HCT116 (cell line): Measurements from ENCODE around the gene TTBK1. TPM values are rescaled to one million over a fixed set of nuclear protein-coding genes. Genes with fewer than 3 reads are reported as not detected.

ENCODE experiments used
- ATAC-seq: fragments of 200-7000 bp; cut with Tn5 transposase; 2 replicates; pipeline ENCODE4 v1.9.1; 2020; ENCODE audit warnings: mild to moderate bottlenecking, moderate library complexity
- BruUV-seq: library from RNA; stranded (reverse); fragments of 400-500 nt; replicated peaks from 2 replicates; lab custom pipeline; 2021; lab: Mats Ljungman, UMichigan
- CTCF ChIA-PET: fragments of 300-600 bp; sonication (Branson Sonifier 250); formaldehyde crosslinking; loops from one replicate; lab custom pipeline; 2021; ENCODE audit warnings: antibody characterized with exemption; lab: Charles Lee
- POLR2A ChIA-PET: fragments of 300-600, 350-600 bp; sonication (Branson Sonifier 250); formaldehyde crosslinking; loops from one replicate; lab custom pipeline; 2021; ENCODE audit warnings: antibody characterized with exemption; lab: Charles Lee
- RAD21 ChIA-PET, 2 experiments: fragments of 300-600 bp; sonication (Branson Sonifier 250); formaldehyde crosslinking; loops; one replicate each; lab custom pipeline; 2023; ENCODE audit warnings: low total read pairs in 2 of 2; ENCODE audit not compliant: uncharacterized antibody in 2 of 2, unreplicated experiment in 2 of 2, low non-redundant PET in 1 of 2; lab: Charles Lee
- DNase-seq: peaks from one replicate; pipeline ENCODE4 v3.0.0-alpha.2; 2010; ENCODE audit warnings: low read depth, low spot score
- H2AFZ ChIP-seq: fragments of 200-600 bp; shearing (Covaris generic), sonication (generic); 2 replicates; pipeline ENCODE4 v1.6.1; 2017; ENCODE audit warnings: low read depth, mixed run types, mixed read lengths, antibody characterized with exemption, low read length; ENCODE audit not compliant: poor library complexity, severe bottlenecking
- H3K27ac ChIP-seq: 2 replicates; pipeline ENCODE4 v1.5.1; 2012; ENCODE audit warnings: low read depth, low read length
- H3K27me3 ChIP-seq: fragments of 200-600 bp; sonication (generic); 2 replicates; pipeline ENCODE4 v1.6.1; 2016; ENCODE audit warnings: mixed run types, low read length, mixed read lengths; ENCODE audit not compliant: insufficient read depth
- H3K36me3 ChIP-seq, 2 experiments: fragments of 200-500 bp in 1 of 2; fragments of 200-600 bp in 1 of 2; sonication (Bioruptor generic) in 1 of 2; sonication (generic) in 1 of 2; 2 replicates each; pipeline versions ENCODE4 v1.5.1 to v1.6.1; 2014 to 2016; ENCODE audit warnings: low read length in 2 of 2, inconsistent platforms in 1 of 2, mixed read lengths in 1 of 2, mixed run types in 1 of 2; ENCODE audit not compliant: insufficient read depth in 2 of 2, control insufficient read depth in 1 of 2
- H3K4me1 ChIP-seq, 2 experiments: fragments of 200-600 bp in 1 of 2; sonication (generic) in 1 of 2; 2 replicates each; pipeline versions ENCODE4 v1.5.1 to v1.6.1; 2012 to 2017; ENCODE audit warnings: low read length in 2 of 2, inconsistent platforms in 1 of 2, mild to moderate bottlenecking in 1 of 2, mixed read lengths in 1 of 2, mixed run types in 1 of 2, moderate library complexity in 1 of 2; ENCODE audit not compliant: insufficient read depth in 2 of 2, control insufficient read depth in 1 of 2
- H3K4me2 ChIP-seq: fragments of 200-600 bp; sonication (generic); 2 replicates; pipeline ENCODE4 v1.6.1; 2017; ENCODE audit warnings: mixed run types, low read length, mixed read lengths
- H3K4me3 ChIP-seq, 2 experiments: fragments of 200-600 bp in 1 of 2; sonication (generic) in 1 of 2; replicated peaks in 1 of 2; 2 replicates each; pipeline ENCODE4 v1.5.1; 2011 to 2016; ENCODE audit warnings: low read length in 2 of 2, control low read depth in 1 of 2, low read depth in 1 of 2, mild to moderate bottlenecking in 1 of 2, mixed read lengths in 1 of 2, mixed run types in 1 of 2
- H3K79me2 ChIP-seq: fragments of 200-600 bp; sonication (generic); 2 replicates; pipeline ENCODE4 v1.6.1; 2017; ENCODE audit warnings: mild to moderate bottlenecking, mixed run types, low read length, moderate library complexity, mixed read lengths; ENCODE audit not compliant: insufficient read depth
- H3K9ac ChIP-seq: fragments of 200-600 bp; sonication (generic); 2 replicates; pipeline ENCODE4 v1.6.1; 2016; ENCODE audit warnings: low read length, mixed read lengths
- H3K9me2 ChIP-seq: fragments of 200-600 bp; sonication (generic), shearing (Covaris generic); 2 replicates; pipeline ENCODE4 v1.6.1; 2017; ENCODE audit warnings: mixed run types, mild to moderate bottlenecking, moderate library complexity; ENCODE audit not compliant: insufficient read depth
- H3K9me3 ChIP-seq, 2 experiments: fragments of 200-500 bp in 1 of 2; fragments of 200-600 bp in 1 of 2; sonication (Bioruptor generic) in 1 of 2; sonication (generic) in 1 of 2; 2 replicates each; pipeline ENCODE4 v1.6.1; 2014 to 2017; ENCODE audit warnings: low read length in 2 of 2, mixed read lengths in 2 of 2, inconsistent platforms in 1 of 2, low read depth in 1 of 2, mild to moderate bottlenecking in 1 of 2, mixed run types in 1 of 2, moderate library complexity in 1 of 2; ENCODE audit not compliant: control insufficient read depth in 1 of 2, insufficient read depth in 1 of 2
- H4K20me1 ChIP-seq: fragments of 200-600 bp; sonication (generic), shearing (Covaris generic); 2 replicates; pipeline ENCODE4 v1.6.1; 2017; ENCODE audit warnings: mixed run types, mild to moderate bottlenecking, moderate library complexity; ENCODE audit not compliant: insufficient read depth
- CBX3 ChIP-seq: IDR thresholded peaks from 2 replicates; pipeline ENCODE4 v1.6.1; 2012; ENCODE audit warnings: low read depth
- CEBPB ChIP-seq: IDR thresholded peaks from 2 replicates; pipeline ENCODE4 v1.6.1; 2012; ENCODE audit warnings: low read depth
- EZH2 ChIP-seq: fragments of 200-600 bp; sonication (generic); IDR thresholded peaks from 2 replicates; pipeline ENCODE4 v1.6.1; 2017; ENCODE audit warnings: antibody characterized with exemption, mixed run types
- JUND ChIP-seq: IDR thresholded peaks from 2 replicates; pipeline ENCODE4 v1.6.1; 2012
- POLR2AphosphoS5 ChIP-seq: IDR thresholded peaks from 2 replicates; pipeline ENCODE4 v1.6.1; 2011; ENCODE audit warnings: mild to moderate bottlenecking, low read depth, low read length, moderate library complexity
- RAD21 ChIP-seq: IDR thresholded peaks from 2 replicates; pipeline ENCODE4 v1.6.1; 2012; ENCODE audit warnings: low read depth, mild to moderate bottlenecking
- SIN3A ChIP-seq: IDR thresholded peaks from 2 replicates; pipeline ENCODE4 v1.6.1; 2012; ENCODE audit warnings: low read depth
- SP1 ChIP-seq: IDR thresholded peaks from 2 replicates; pipeline ENCODE4 v1.6.1; 2012; ENCODE audit warnings: low read depth
- SRF ChIP-seq: IDR thresholded peaks from 2 replicates; pipeline ENCODE4 v1.6.1; 2012; ENCODE audit warnings: low read depth
- YY1 ChIP-seq: IDR thresholded peaks from 2 replicates; pipeline ENCODE4 v1.6.1; 2011; ENCODE audit warnings: low read length, low read depth, moderate library complexity, mild to moderate bottlenecking; ENCODE audit not compliant: insufficient replicate concordance; ENCODE audit errors: extremely low read depth
- ZFX ChIP-seq: fragments of 450-650 bp; IDR thresholded peaks from 2 replicates; pipeline ENCODE4 v1.6.1; 2017
- ZNF274 ChIP-seq: fragments of 200-500 bp; sonication (Bioruptor generic); IDR thresholded peaks from 2 replicates; pipeline ENCODE4 v1.6.1; 2014; ENCODE audit warnings: mild to moderate bottlenecking, low read depth, low read length, inconsistent platforms
- intact Hi-C: fragments of 100-400 bp; cut with micrococcal nuclease; formaldehyde crosslinking; loops from 2 replicates; pipeline ENCODE4 v1.10.0; 2022
- total RNA-seq: library from RNA; stranded (reverse); gene quantifications from one replicate; pipeline ENCODE4 v1.2.1, GENCODE V29; 2021; ENCODE audit not compliant: unreplicated experiment
- TF ChIP-seq, protein P1 (sequence below): IDR thresholded peaks from 2 replicates; pipeline ENCODE4 v1.6.1; 2011; ENCODE audit warnings: mild to moderate bottlenecking, low read length, moderate library complexity; ENCODE audit not compliant: insufficient replicate concordance; ENCODE audit errors: extremely low read depth
- TF ChIP-seq, protein P2 (sequence below), 3 experiments: fragments of 200-600 bp in 1 of 3; sonication (generic) in 1 of 3; IDR thresholded peaks in 2 of 3; conservative IDR thresholded peaks in 1 of 3; 2 replicates each; pipeline ENCODE4 v1.5.1; 2012 to 2017; ENCODE audit warnings: low read depth in 2 of 3, low read length in 2 of 3, antibody characterized with exemption in 1 of 3, borderline replicate concordance in 1 of 3, control low read depth in 1 of 3, mild to moderate bottlenecking in 1 of 3, mixed read lengths in 1 of 3, mixed run types in 1 of 3, moderate library complexity in 1 of 3; ENCODE audit not compliant: insufficient read depth in 1 of 3
- TF ChIP-seq, protein P3 (sequence below): IDR thresholded peaks from 2 replicates; pipeline ENCODE4 v1.6.1; 2012
- TF ChIP-seq, protein P4 (sequence below): IDR thresholded peaks from 2 replicates; pipeline ENCODE4 v1.6.1; 2012; ENCODE audit warnings: low read depth
- TF ChIP-seq, protein P5 (sequence below): IDR thresholded peaks from 2 replicates; pipeline ENCODE4 v1.6.1; 2012

Gene TTBK1
- total RNA-seq, 1 experiment from 2014 or later, result not detected

DNA sequence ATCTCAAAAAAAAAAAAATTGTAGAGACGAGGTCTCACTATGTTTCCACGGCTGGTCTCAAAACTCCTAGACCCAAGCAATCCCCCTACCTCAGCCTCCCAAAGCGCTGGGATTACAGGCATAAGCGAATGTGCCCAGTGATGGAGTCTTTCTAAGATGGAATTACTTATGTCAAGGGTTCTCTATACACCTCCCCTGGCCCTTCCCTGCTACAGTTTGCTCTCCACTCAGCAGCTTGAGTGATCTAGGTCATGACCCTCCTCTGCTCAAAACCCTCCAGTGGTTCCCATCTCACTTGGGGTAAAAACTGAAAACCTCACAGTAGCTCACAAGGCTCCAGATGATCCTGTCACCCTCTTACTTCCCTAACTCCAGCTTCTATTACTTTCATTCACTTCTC is 12.2 kb upstream of the TTBK1 start:
- no TSS peak for BruUV-seq
- DNase-seq (no peak), ATAC-seq (no peak)
- Histone ChIP-seq H3K4me3 (no peak overlapping the region), H3K4me2 (no peak overlapping the region), H3K27me3 (no peaks in the 10 kb centered on the region), H2AFZ (no peak overlapping the region), H3K36me3 (peaks cover 0 to 5% of the 10 kb centered on the region in 2 experiments; a peak in 1 of 4 replicates), H3K27ac (no peak overlapping the region), H3K9me3 (no peaks in the 10 kb centered on the region), H3K4me1 (peaks cover 4 to 19% of the 10 kb centered on the region in 2 experiments; a peak in 3 of 4 replicates), H4K20me1 (no peaks in the 10 kb centered on the region), H3K9ac (no peak overlapping the region), H3K9me2 (no peaks in the 10 kb centered on the region), H3K79me2 (peaks cover 27% of the 10 kb centered on the region)
- TF ChIP-seq RAD21 (no peak), POLR2AphosphoS5 (no peak), CBX3 (no peak), JUND (no peak), SRF (no peak), CEBPB (no peak), SIN3A (no peak), SP1 (no peak), ZNF274 (no peak), EZH2 (no peak), ZFX (no peak), YY1 (no peak)
- TF ChIP-seq, protein P1, sequence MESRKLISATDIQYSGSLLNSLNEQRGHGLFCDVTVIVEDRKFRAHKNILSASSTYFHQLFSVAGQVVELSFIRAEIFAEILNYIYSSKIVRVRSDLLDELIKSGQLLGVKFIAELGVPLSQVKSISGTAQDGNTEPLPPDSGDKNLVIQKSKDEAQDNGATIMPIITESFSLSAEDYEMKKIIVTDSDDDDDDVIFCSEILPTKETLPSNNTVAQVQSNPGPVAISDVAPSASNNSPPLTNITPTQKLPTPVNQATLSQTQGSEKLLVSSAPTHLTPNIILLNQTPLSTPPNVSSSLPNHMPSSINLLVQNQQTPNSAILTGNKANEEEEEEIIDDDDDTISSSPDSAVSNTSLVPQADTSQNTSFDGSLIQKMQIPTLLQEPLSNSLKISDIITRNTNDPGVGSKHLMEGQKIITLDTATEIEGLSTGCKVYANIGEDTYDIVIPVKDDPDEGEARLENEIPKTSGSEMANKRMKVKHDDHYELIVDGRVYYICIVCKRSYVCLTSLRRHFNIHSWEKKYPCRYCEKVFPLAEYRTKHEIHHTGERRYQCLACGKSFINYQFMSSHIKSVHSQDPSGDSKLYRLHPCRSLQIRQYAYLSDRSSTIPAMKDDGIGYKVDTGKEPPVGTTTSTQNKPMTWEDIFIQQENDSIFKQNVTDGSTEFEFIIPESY, result no peak
- TF ChIP-seq, protein P2, sequence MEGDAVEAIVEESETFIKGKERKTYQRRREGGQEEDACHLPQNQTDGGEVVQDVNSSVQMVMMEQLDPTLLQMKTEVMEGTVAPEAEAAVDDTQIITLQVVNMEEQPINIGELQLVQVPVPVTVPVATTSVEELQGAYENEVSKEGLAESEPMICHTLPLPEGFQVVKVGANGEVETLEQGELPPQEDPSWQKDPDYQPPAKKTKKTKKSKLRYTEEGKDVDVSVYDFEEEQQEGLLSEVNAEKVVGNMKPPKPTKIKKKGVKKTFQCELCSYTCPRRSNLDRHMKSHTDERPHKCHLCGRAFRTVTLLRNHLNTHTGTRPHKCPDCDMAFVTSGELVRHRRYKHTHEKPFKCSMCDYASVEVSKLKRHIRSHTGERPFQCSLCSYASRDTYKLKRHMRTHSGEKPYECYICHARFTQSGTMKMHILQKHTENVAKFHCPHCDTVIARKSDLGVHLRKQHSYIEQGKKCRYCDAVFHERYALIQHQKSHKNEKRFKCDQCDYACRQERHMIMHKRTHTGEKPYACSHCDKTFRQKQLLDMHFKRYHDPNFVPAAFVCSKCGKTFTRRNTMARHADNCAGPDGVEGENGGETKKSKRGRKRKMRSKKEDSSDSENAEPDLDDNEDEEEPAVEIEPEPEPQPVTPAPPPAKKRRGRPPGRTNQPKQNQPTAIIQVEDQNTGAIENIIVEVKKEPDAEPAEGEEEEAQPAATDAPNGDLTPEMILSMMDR (IDR thresholded peaks at IDR 0.05 in 2 of 3, conservative IDR thresholded peaks at IDR 0.05 in 1 of 3; ENCODE audit: borderline replicate concordance in 1 of 3, insufficient read depth in 1 of 3, low read depth in 2 of 3, low read length in 2 of 3), result no peak
- TF ChIP-seq, protein P3, sequence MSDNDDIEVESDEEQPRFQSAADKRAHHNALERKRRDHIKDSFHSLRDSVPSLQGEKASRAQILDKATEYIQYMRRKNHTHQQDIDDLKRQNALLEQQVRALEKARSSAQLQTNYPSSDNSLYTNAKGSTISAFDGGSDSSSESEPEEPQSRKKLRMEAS, result no peak
- TF ChIP-seq, protein P4, sequence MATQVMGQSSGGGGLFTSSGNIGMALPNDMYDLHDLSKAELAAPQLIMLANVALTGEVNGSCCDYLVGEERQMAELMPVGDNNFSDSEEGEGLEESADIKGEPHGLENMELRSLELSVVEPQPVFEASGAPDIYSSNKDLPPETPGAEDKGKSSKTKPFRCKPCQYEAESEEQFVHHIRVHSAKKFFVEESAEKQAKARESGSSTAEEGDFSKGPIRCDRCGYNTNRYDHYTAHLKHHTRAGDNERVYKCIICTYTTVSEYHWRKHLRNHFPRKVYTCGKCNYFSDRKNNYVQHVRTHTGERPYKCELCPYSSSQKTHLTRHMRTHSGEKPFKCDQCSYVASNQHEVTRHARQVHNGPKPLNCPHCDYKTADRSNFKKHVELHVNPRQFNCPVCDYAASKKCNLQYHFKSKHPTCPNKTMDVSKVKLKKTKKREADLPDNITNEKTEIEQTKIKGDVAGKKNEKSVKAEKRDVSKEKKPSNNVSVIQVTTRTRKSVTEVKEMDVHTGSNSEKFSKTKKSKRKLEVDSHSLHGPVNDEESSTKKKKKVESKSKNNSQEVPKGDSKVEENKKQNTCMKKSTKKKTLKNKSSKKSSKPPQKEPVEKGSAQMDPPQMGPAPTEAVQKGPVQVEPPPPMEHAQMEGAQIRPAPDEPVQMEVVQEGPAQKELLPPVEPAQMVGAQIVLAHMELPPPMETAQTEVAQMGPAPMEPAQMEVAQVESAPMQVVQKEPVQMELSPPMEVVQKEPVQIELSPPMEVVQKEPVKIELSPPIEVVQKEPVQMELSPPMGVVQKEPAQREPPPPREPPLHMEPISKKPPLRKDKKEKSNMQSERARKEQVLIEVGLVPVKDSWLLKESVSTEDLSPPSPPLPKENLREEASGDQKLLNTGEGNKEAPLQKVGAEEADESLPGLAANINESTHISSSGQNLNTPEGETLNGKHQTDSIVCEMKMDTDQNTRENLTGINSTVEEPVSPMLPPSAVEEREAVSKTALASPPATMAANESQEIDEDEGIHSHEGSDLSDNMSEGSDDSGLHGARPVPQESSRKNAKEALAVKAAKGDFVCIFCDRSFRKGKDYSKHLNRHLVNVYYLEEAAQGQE, result no peak
- TF ChIP-seq, protein P5, sequence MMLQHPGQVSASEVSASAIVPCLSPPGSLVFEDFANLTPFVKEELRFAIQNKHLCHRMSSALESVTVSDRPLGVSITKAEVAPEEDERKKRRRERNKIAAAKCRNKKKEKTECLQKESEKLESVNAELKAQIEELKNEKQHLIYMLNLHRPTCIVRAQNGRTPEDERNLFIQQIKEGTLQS, result no peak
- intact Hi-C loops, result no loop called here
- ChIA-PET RAD21 (no interaction called here), CTCF (no interaction called here), POLR2A (no interaction called here)
